ENCODE measurements around the gene IFNAR1.

DNA sequence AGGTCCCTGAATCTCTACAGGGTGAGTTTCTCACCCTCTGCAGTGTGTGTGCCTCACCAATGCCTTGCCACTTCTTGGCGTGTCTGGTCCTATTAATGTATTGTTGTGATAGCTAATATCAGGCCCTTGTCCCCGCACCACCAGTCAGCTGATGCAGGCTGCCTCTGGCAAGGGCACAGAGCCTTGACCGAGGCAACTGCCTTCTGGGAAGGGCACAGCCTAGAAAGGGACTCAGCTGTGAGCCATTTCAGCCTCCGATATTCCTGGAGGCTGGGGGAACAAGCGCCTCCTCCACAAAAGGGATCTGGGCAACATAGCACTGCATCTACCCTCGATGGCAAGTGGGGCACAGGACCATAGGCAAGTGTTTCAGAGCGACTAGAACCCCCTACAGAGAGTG, 31.6 kb upstream of the IFNAR1 start:
- TF ChIP-seq, protein P1, sequence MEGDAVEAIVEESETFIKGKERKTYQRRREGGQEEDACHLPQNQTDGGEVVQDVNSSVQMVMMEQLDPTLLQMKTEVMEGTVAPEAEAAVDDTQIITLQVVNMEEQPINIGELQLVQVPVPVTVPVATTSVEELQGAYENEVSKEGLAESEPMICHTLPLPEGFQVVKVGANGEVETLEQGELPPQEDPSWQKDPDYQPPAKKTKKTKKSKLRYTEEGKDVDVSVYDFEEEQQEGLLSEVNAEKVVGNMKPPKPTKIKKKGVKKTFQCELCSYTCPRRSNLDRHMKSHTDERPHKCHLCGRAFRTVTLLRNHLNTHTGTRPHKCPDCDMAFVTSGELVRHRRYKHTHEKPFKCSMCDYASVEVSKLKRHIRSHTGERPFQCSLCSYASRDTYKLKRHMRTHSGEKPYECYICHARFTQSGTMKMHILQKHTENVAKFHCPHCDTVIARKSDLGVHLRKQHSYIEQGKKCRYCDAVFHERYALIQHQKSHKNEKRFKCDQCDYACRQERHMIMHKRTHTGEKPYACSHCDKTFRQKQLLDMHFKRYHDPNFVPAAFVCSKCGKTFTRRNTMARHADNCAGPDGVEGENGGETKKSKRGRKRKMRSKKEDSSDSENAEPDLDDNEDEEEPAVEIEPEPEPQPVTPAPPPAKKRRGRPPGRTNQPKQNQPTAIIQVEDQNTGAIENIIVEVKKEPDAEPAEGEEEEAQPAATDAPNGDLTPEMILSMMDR (conservative IDR thresholded peaks at IDR 0.05; ENCODE audit: low read length): no peak
- no peak for TF ChIP-seq EZH2phosphoT487 (IDR thresholded peaks at IDR 0.05; ENCODE audit: borderline replicate concordance, low read depth, low read length)
